Kidney (tissue), 14 donors: ENCODE measurements around the gene LTBP2. TPM values are rescaled to one million over a fixed set of nuclear protein-coding genes. Genes with fewer than 3 reads are reported as not detected.

ENCODE experiments used
- DNase-seq, 5 donors: peaks; one replicate each; pipeline ENCODE4 v3.0.0-alpha.2; 2013 to 2020
- FAIRE-seq: peaks from 2 replicates; lab custom pipeline; 2012; peaks lifted over from hg19 to GRCh38; lab: Jason Lieb, UNC
- H3K27ac ChIP-seq, 2 donors: one replicate each; pipeline ENCODE4 v1.7.0; 2013; ENCODE audit warnings: low read depth in 2 of 2, low read length in 2 of 2, inconsistent platforms in 1 of 2
- H3K27me3 ChIP-seq: one replicate; pipeline ENCODE4 v1.7.1; 2013; ENCODE audit warnings: low read length, inconsistent platforms; ENCODE audit not compliant: control insufficient read depth, insufficient read depth
- H3K36me3 ChIP-seq, 3 donors: one replicate each; pipeline versions ENCODE4 v1.7.0 to v1.7.1; 2013; ENCODE audit warnings: low read length in 3 of 3, control low read depth in 1 of 3, inconsistent platforms in 1 of 3; ENCODE audit not compliant: insufficient read depth in 3 of 3, control insufficient read depth in 2 of 3
- H3K4me1 ChIP-seq, 3 donors: one replicate each; pipeline versions ENCODE4 v1.7.0 to v1.7.1; 2013; ENCODE audit warnings: low read length in 3 of 3, inconsistent platforms in 1 of 3, low read depth in 1 of 3; ENCODE audit not compliant: control insufficient read depth in 2 of 3, insufficient read depth in 2 of 3
- H3K4me3 ChIP-seq, 3 donors: one replicate each; pipeline versions ENCODE4 v1.7.0 to v1.8.1; 2013; ENCODE audit warnings: low read length in 3 of 3, control low read depth in 1 of 3, inconsistent platforms in 1 of 3
- H3K9ac ChIP-seq, 3 donors: one replicate each; pipeline versions ENCODE4 v1.7.0 to v1.7.1; 2013; ENCODE audit warnings: low read length in 3 of 3, control low read depth in 1 of 3, inconsistent platforms in 1 of 3
- H3K9me3 ChIP-seq, 3 donors: one replicate each; pipeline versions ENCODE4 v1.7.0 to v1.7.1; 2013; ENCODE audit warnings: low read length in 3 of 3, control low read depth in 1 of 3, inconsistent platforms in 1 of 3; ENCODE audit not compliant: control insufficient read depth in 2 of 3, insufficient read depth in 1 of 3
- intact Hi-C: fragments of 100-400 bp; cut with DNase I; formaldehyde crosslinking; loops from one replicate; pipeline ENCODE4 v1.11.1; 2022
- polyA plus RNA-seq: library from polyadenylated mRNA; stranded (reverse); fragments of 350-450 nt; fragmentation: Illumina TruSeq; extraction: RNeasy Lipid Tissue Mini Kit (QIAGEN cat#74804); gene quantifications from one replicate; pipeline ENCODE4 v1.2.3, GENCODE V29; 2014; ENCODE audit warnings: low read depth, low replicate concordance; ENCODE audit not compliant: insufficient read depth
- total RNA-seq: library from RNA; stranded (reverse); fragmentation: NEBNext Ultra II Directional; extraction: Animal tissue kit (Norgen Biotek cat#: 25700); gene quantifications from one replicate; pipeline ENCODE4 v1.2.1, GENCODE V29; 2021
- TF ChIP-seq, protein P1 (sequence below): IDR thresholded peaks from 3 replicates; pipeline ENCODE4 v1.5.1; 2012; ENCODE audit warnings: mild to moderate bottlenecking, moderate library complexity, borderline replicate concordance; ENCODE audit not compliant: insufficient read depth; ENCODE audit errors: extremely low read depth
- donor health status: control.
- donor health status: control.
- donor health status: control.
- donor health status: control.
- donor health status: control.
- donor health status: DM: yes; HTN: yes; CAD: no.
- donor health status: Normal renal cell carcinoma (clear cell type).

LTBP2 gene
- total and polyA plus RNA-seq, 2 donors from 2014 or later: 2.9 to 10.4 TPM

GRCh38 chr14:74616996-74617700 is 5.1 kb upstream of the LTBP2 start:
- Histone ChIP-seq H3K9me3 (no peaks in the 10 kb centered on the region), H3K4me1 (peaks cover 0 to 7% (median 2%) of the 10 kb centered on the region in 3 donors), H3K4me3 (no peak overlapping the region), H3K27me3 (no peaks in the 10 kb centered on the region), H3K27ac (no peak overlapping the region), H3K9ac (no peak overlapping the region), H3K36me3 (no peaks in the 10 kb centered on the region)
- intact Hi-C loops: no loop called here
- TF ChIP-seq, protein P1, sequence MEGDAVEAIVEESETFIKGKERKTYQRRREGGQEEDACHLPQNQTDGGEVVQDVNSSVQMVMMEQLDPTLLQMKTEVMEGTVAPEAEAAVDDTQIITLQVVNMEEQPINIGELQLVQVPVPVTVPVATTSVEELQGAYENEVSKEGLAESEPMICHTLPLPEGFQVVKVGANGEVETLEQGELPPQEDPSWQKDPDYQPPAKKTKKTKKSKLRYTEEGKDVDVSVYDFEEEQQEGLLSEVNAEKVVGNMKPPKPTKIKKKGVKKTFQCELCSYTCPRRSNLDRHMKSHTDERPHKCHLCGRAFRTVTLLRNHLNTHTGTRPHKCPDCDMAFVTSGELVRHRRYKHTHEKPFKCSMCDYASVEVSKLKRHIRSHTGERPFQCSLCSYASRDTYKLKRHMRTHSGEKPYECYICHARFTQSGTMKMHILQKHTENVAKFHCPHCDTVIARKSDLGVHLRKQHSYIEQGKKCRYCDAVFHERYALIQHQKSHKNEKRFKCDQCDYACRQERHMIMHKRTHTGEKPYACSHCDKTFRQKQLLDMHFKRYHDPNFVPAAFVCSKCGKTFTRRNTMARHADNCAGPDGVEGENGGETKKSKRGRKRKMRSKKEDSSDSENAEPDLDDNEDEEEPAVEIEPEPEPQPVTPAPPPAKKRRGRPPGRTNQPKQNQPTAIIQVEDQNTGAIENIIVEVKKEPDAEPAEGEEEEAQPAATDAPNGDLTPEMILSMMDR: no peak
- no peak for FAIRE-seq
- no peak for DNase-seq

GRCh38 chr14:74616507-74616906 is 4.5 kb upstream of the LTBP2 start:
- no peak overlapping the region for H3K27ac ChIP-seq
- H3K36me3 ChIP-seq: no peaks in the 10 kb centered on the region
- peaks cover 0 to 7% (median 3%) of the 10 kb centered on the region in 3 donors for H3K4me1 ChIP-seq
- H3K4me3 ChIP-seq: no peak overlapping the region
- intact Hi-C loops: no loop called here
- H3K9me3 ChIP-seq: no peaks in the 10 kb centered on the region
- no peaks in the 10 kb centered on the region for H3K27me3 ChIP-seq
- TF ChIP-seq, protein P1: no peak
- DNase-seq (no peak), FAIRE-seq (no peak)
- no peak overlapping the region for H3K9ac ChIP-seq

DNA sequence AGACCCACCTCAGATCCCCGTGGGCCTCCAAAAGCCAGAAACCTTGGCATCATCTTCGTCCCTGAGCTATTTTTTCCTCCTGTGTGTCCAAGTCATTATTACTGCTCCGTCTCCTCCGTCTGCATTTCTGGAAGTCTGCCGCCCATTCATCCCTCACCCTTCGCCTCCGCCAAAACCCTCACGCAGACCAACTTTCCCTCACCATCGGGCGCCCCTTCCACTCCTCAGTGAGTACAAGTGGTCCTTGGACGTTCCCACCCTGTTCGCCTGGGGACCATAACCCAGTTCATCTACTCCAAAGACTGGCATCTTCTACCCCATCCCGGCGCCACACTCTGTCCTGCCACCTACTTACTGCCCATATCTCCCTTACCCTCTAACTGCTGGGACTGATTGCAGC is 3.7 kb upstream of the LTBP2 start:
- FAIRE-seq (no peak), DNase-seq (no peak)
- no peaks in the 10 kb centered on the region for H3K9me3 ChIP-seq
- no peak overlapping the region for H3K9ac ChIP-seq
- H3K27me3 ChIP-seq: no peaks in the 10 kb centered on the region
- peaks cover 0 to 7% (median 4%) of the 10 kb centered on the region in 3 donors for H3K4me1 ChIP-seq
- no peak overlapping the region for H3K27ac ChIP-seq
- no peaks in the 10 kb centered on the region for H3K36me3 ChIP-seq
- intact Hi-C loops: no loop called here
- no peak overlapping the region for H3K4me3 ChIP-seq
- TF ChIP-seq, protein P1: no peak
